Measurements from ENCODE around the gene PTPRH.

DNA sequence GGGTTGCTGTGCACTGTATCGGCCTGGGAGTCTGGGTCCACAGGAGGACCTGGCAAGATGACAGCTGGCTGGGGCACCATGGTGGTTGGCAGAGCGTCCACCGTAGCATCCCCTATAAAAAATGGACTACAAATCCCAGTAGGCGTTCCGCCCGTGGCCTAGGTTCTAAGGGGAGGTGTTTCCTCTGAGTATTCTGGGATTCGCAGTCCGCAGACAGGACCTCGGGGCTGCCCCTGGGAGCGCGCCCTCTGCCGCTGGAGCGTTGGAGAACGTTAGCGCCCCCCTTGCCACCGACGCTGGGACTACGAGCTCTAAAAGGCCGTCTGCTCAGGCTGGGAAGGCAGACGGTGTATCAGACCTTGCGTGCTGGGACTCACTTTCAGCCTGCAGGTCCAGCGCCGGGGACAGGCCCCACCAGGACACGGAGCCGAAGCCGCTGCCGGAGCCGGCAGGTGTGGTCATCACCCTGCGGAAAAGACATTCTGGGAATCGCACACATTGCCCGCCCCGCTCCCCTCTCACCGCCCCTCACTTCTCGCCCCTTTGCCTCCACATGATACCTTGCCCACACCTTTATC lies 43.3 kb downstream of the PTPRH start:
- TF ChIP-seq, protein P1, sequence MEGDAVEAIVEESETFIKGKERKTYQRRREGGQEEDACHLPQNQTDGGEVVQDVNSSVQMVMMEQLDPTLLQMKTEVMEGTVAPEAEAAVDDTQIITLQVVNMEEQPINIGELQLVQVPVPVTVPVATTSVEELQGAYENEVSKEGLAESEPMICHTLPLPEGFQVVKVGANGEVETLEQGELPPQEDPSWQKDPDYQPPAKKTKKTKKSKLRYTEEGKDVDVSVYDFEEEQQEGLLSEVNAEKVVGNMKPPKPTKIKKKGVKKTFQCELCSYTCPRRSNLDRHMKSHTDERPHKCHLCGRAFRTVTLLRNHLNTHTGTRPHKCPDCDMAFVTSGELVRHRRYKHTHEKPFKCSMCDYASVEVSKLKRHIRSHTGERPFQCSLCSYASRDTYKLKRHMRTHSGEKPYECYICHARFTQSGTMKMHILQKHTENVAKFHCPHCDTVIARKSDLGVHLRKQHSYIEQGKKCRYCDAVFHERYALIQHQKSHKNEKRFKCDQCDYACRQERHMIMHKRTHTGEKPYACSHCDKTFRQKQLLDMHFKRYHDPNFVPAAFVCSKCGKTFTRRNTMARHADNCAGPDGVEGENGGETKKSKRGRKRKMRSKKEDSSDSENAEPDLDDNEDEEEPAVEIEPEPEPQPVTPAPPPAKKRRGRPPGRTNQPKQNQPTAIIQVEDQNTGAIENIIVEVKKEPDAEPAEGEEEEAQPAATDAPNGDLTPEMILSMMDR (conservative IDR thresholded peaks at IDR 0.05; ENCODE audit: low read length) = peak; percentile 68
- TF ChIP-seq EZH2phosphoT487 (IDR thresholded peaks at IDR 0.05; ENCODE audit: borderline replicate concordance, low read depth, low read length) = no peak
